T-helper 2 cell treated with Interferon-gamma antibody and Interleukin-4, amounts not matched to agents 100 ng/mL and 5 ng/mL, for 36 hours (primary cell): Measurements from ENCODE around the gene CELSR2. TPM values are rescaled to one million over a fixed set of nuclear protein-coding genes. Genes with fewer than 3 reads are reported as not detected.

Experiments used
- intact Hi-C: fragments of 100-400 bp; cut with micrococcal nuclease; formaldehyde crosslinking; loops from one replicate; pipeline ENCODE4 v1.15.1; 2023
- total RNA-seq: library from RNA; stranded (reverse); gene quantifications from 2 replicates; pipeline ENCODE4 v1.2.3, GENCODE V29; 2022

Gene CELSR2
- total RNA-seq, 1 donor from 2014 or later = 3.7 TPM

DNA sequence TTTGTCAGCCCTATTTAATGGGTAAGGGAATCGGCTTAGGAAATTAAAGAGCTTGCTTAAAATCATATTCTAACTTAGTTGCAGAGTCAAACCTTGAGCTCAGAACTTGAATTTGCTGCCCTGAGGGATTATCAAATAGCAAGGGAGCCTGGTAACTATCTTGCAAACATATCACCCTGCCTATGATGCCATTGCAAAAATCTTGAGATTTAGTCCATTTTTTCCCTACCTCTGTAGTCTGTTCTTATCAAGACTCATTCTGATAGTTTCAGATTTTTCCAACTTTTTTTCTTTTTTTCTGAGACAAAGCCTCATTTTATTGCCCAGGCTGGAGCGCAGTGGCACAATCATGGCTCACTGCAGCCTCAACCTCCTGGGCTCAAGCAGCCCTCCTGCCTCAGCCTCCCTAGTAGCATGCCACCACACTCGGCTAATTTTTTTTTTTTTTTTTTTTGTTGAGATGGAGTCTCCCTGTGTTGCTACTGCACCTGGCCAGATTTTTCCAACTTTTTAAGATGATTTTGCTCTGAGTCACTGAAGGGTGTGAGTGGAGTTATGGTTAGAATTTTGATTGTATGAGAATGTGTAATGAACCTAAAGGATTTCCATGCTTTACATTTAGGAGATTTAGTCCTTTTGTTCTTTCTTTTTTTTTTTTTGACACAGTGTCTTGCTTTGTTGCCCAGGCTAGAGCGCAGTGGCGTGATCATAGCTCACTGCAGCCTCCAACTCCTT lies 23.5 kb upstream of the CELSR2 start:
- intact Hi-C loops = no loop called here

DNA sequence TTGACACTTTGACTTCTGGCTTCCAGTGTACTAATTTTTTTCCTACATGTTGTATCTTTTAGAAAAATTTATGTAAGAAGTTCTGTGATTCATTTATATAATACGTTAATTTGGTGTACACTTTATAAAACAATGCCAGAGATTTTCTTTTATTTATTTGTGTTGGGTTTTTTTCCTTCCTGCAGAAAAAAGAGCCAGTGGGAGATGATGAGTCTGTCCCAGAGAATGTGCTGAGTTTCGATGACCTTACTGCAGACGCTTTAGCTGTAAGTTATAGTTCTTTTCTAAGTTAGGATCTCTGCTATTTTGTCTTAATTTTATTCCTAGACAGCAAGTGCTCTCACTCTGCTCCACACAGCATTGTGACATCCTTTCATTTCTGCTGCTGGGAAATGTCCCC lies 21.2 kb upstream of the CELSR2 start:
- intact Hi-C loops = no loop called here

DNA sequence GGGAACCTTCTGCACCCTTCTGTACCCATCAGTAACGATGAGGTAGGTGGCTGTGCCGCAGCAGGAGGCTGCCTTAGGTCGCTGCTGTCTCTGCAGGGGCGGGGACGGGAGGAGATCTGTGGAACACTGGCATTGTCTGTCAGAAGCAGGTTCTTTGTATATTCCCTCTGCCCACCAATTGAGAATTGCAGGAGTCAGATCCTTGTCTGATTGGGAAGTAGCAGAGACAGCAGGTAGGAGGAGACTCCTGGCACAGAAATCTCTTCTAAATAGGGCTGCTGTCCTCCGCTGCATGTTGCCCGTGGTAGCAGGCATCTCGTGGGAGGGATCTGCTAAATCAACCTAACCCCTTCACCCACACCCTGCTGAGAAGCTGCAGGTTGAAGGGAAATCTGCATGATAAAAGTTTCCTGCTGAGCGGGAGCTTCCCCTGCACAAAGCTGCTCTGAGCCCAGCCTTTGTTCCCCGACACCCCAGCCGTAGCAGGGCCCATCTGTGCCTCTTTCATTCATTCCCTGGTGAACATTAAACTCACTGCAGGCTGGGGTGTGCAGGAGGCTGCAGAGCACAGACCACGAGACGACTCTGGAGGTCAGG lies 19.7 kb upstream of the CELSR2 start:
- intact Hi-C loops = no loop called here

DNA sequence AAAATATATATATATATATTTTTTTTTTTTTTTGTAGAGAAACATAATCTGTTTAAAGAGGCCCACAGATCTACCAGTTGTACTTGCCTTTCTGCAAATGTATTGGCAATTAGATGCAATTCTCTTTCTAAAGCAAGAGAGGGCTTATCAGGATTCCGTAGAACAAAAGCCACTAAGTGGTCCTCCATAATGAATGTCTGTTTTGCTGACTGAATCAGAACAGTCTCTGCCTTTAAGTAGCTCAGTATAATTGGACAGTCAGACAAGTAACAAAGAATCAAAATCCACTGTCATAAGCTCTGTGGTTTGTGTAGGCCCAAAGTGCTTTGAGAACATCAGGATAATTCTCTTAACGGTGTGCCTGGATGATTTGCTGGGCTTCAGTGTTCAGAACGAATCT lies 18.3 kb upstream of the CELSR2 start:
- intact Hi-C loops = no loop called here

DNA sequence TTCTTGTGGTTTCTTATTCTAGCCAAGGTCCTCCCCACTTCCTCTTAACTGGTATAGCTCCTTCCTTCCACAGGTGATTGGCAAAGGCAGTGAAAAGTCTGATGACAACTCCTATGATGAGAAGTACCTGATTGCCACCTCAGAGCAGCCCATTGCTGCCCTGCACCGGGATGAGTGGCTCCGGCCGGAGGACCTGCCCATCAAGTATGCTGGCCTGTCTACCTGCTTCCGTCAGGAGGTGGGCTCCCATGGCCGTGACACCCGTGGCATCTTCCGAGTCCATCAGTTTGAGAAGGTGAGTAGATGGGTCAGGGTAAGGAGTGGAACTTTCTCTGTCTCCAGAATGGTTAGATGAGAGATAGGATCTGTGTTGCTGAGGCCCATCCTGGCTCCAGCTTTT lies 14.2 kb upstream of the CELSR2 start:
- intact Hi-C loops = no loop called here

DNA sequence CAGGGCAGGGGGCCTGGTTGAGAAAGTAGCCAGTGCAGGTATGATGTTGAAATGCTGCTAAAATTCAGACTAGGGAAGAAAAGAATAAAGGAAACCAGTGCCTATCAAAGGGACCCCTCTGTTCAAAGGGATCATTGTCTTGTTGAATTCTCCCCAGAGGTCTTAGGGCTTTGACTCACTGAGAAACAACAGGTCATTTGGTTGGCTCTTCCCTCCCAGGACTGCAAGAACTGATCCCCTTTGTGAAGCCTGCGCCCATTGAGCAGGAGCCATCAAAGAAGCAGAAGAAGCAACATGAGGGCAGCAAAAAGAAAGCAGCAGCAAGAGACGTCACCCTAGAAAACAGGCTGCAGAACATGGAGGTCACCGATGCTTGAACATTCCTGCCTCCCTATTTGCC lies 11.8 kb upstream of the CELSR2 start:
- intact Hi-C loops = no loop called here

DNA sequence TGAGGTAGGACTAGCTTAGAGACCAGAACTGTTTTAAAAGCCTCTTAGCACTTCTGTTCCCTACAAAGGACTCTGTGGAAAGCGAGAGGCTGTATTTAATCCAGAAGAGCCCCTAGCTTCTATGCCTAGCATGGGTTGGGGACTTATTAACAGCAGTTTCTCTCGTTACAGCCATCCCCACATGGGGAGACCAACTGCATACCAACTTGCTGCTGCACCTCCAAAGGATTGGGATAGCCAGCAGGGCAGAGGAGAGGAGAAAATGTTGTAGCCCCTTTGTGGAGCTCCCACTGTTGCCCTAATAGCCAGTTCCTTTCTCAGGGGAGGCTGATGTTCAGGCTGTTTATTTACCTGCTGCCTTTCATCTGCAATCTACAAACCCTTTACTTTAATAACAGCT lies 11.0 kb upstream of the CELSR2 start:
- intact Hi-C loops = no loop called here

DNA sequence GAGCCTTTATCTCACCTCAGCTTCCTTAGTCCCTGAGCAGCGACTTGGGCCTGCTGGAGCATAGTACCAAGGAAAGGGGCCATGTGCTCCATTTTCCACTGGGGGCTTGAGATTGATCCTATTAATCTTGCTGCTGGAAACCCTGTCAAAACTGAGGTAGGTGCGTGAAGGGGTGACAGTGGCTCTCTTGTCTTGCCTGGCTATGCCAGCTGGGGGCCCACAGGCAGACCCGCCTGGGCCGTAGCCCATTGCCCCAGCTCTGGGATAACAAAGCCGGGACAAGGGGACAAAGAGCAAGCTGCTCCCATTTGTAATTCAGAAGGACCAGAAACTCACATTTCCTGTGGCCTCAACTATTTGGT lies 10.3 kb upstream of the CELSR2 start:
- intact Hi-C loops = no loop called here

DNA sequence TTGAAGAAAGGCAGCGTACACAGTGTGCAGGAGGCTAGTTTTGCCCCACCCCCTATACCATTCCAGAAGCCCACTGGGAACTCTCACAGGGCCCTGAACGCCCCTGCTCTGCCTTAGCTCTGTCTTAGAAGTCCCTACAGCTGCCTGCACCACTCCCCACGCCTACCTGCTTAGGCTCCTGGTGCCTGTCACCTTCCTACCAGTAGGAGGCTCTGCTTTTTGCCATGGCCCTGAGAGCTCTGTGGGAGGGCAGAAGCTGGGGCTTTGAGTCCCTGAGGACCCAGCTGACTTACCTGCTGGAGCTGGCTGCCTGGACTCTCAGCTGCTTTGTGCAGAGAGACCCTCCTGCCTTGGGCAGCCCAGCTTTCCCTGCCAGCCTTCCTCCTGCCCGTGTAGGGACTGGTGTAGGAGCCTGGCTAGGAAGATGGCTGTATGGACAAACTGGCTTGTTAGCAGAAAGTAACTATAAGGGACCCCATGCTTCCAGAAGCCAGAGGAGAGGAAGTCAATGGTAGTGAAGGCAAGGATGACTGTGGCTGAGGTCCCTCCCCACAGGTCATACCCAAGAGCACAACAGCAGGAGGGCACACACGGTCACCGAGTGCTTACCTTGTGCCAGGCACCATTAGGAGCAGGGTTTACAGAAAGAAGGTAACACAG lies 9.8 kb upstream of the CELSR2 start:
- intact Hi-C loops = loop anchor here (1.0 kb wide), 1 partner anchor 10 kb away; the partner anchor contains the start of gene CELSR2

DNA sequence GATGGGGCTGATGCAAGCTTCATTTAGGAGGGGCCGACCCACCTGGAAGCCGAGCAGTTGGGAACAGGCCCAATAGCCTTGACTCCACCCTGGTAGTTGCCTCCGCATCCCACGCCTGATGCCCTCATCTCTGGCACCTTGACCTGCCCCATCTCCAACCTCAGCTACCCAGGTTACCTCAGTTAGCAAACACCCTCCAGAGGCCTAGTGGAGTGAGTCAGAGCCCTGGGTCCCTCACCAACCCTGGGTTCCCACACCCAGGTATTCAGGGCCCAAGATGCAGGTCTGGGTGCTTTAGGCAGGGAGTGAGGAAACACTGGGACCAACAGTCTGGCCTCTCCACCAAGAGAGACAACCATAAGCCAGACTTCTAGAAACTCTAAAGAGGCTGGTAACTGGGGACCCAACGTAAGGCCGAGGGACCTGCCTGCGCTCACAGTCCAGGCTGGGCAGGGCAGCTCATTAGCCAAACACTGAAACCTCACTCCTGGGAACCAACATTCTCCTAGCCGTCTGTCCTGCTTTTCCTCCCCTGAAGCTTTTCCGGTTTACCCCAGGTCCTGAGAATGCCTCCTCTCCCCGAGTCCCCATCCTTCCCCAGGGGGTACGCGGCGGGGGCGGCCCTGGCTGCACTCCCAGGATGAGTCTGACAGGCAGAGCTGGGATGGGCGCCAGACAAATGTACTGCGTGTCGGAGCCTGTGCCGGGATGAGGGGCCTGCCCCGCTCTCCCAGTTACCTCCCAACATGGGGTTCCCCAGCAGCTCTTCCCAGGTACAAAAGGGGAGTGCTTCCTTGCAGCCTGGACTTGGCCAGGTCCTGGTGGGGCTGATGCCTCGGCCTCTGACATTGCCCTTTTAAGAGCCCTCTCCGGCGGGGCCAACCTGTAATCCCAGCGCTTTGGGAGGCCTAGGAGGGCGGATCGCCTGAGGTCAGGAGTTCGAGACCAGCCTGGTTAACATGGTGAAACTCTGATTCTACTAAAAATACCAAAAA lies 8.9 kb upstream of the CELSR2 start:
- intact Hi-C loops = loop anchor here (1.0 kb wide), 1 partner anchor 9 kb away; the partner anchor contains the start of gene CELSR2

DNA sequence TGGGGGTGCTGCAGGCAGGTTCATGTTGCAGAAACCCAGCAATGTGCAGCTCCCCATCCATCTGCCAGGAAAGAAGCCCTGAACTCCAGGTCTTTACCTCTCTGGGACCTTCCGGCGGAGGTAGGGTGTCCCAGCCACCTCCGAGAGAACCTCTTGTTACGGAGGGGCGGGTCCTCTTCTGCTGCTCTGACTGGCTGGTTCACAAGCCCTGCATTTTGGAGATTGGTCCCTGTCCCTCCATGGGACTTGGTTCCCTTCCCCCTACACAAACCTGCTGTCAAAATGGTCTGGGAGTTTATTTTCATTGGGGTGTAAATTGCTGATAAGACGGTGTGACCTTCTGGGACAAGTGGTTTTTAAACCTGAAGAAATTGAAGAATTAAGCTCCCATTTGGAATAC lies 8.0 kb upstream of the CELSR2 start:
- intact Hi-C loops = no loop called here

DNA sequence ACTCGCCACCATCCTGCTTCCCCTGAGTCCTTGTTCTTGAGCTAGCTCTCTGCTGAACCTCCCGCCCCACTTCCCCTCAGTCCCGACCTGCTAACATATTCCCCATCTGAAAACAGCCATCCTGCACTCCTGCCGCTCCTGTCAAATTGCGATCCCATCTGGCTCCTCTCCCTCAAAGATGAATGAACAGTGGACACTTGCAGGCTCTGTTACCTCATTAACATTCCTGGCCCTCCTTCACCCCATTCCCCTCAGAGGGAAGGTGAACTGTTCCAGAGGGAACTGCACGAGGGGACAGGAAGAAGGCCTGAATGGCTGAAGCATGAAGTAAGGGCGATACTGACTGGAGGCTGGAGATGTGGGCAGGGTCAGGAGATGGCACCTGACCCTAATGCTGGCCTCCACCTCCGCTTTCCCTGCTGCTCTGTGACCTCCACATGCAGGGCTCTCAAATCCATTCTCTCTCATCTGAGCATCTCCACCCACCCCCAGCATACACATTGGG lies 7.4 kb upstream of the CELSR2 start:
- intact Hi-C loops = no loop called here

DNA sequence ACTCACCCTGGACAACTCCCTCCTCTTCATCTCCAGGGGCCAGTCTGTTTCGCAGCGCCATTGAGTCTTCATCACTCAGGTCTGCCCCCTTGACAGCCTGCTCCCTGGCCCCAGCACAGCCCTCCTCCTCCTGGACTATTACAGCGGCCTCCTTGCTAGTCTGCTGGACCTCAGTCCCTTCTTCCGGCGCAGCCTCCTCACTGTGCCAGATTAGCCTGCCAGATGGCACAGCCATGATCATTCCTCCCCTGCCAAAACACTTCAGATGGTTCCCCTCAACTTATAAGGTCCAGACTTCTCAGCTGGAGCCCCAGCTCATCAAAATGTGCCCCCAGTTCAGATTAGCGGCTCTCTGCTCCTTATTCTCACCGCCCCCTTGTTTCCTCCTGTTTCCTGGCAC lies 7.0 kb upstream of the CELSR2 start:
- intact Hi-C loops = no loop called here

DNA sequence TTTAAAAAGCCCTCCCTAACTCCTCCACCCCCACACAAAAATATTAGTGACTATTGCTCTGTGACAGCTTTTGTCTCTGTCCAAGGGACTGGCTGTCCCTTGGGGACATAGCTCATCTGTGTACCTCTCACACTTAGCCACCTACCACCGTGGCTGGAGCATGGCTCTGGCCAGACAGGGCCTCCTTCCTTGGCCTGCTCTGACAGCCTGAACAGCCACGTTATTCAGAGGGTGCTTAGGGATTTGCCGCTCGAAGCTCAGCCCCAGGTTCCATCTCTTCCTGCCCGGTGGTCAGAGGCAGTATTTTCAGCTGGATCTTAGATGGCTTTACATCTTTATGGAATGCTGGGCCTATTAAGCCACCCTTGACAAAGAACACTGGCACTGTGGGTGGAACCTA lies 6.1 kb upstream of the CELSR2 start:
- intact Hi-C loops = no loop called here

DNA sequence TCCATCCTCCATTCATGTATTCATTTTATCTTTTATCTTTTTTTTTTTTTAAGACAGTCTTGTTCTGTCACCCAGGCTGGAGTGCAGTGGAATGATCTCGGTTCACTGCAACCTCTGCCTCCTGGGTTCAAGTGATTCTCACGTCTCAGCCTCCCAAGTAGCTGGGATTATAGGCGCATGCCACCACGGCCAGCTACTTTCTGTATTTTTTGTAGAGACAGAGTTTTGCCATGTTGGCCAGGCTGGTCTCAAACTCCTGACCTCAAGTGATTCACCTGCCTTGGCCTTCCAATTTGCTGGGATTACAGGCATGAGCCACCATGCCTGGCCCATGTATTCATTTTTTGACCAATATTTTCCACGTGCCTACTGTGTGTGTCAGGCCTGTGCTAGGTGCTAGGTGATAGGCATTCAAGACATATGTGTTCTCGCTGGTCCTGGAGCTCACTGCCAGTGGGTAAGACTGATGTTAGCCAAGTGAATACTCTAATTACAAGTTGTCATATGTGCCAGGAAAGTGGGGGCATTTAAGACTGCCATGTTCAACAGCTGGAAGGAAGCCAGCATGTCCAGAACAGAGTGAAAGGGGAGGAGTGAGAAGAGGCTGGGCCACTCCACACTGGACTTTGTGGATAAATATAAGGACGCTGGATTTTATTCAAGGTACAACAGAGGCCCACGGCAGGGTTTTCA lies 5.3 kb upstream of the CELSR2 start:
- intact Hi-C loops = no loop called here

DNA sequence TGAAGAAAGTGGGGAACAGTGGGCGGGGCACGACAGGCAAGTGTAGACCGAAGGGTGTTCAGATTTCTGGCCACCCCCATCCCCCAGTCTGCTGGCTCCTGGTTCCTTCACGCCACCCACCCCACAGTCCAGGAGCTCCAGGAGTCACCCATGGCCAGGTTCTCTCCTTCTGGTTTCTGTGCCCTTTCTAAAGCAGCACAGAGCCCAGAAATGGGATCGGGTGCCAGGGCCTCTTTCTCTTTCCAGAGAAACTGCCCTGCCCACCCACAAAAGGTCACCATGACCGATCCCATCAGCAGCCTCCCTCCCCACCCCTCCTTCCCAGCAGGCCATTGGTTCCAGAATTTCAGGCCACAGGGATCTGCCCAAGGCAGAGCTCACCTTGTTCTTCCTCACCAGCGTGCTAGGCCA lies 3.2 kb upstream of the CELSR2 start:
- intact Hi-C loops = no loop called here

DNA sequence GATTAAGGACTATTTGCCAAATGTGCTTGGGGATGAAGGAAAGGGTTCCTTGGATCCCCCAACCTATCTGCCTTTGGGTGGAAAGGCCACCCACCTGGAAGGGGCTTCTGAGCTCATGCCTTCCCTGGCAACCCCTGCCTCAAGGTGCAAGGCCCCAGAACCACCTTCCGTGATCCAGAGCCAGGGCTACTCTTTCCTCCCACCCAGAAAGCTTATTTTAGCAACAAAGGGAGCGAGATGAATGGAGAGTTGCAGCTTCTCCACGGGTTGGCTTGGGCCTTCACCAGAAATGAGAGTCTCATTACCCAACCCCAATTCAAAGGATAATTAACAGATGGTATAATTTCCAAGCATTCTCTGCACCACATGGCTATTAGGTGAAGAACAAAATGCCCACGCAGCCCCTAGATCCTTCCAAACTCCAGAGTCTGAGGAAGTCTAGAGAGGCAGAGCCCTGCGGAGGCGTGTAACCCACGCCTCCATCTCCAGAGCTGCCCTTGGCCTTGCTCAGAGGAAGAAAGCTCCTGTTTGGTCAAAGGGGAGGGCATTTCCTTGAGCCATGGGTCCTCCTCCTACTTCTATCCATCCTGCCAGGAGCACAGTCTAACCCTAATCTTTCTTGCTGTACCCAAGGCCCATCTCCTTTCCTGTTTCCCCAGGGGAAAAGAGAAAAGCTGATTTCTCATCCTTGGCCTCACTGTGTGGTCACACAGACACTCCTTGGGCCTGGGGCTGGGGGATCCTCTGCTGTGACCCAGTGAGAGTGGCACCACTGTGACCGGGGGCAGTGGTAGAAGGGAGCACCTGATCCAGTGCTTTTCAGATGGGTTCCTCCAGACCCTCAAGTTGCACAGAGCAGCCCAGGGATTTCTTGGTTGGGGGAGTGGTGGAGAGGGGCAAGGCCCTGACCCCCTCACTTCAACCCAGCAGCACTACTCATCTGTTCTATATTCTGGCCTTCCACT lies 1.7 kb upstream of the CELSR2 start:
- intact Hi-C loops = no loop called here

DNA sequence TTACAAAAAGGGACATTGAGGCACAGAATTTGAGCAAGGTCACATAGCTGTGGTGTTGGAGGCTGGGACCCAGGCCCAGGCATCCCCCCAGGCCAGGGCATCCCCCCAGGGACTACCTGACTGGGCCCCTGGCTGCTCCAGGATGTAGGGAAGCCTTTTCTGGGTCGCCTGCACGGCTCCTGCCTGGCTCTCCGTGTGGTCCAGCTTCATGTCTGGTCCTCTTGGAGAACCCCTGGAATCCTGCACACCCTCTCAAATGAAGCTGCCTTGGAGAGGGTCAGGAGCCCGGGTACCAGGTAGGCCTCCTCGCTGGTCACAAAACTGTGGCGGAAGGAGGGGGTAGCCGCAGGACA lies 919 bp upstream of the CELSR2 start:
- intact Hi-C loops = no loop called here

DNA sequence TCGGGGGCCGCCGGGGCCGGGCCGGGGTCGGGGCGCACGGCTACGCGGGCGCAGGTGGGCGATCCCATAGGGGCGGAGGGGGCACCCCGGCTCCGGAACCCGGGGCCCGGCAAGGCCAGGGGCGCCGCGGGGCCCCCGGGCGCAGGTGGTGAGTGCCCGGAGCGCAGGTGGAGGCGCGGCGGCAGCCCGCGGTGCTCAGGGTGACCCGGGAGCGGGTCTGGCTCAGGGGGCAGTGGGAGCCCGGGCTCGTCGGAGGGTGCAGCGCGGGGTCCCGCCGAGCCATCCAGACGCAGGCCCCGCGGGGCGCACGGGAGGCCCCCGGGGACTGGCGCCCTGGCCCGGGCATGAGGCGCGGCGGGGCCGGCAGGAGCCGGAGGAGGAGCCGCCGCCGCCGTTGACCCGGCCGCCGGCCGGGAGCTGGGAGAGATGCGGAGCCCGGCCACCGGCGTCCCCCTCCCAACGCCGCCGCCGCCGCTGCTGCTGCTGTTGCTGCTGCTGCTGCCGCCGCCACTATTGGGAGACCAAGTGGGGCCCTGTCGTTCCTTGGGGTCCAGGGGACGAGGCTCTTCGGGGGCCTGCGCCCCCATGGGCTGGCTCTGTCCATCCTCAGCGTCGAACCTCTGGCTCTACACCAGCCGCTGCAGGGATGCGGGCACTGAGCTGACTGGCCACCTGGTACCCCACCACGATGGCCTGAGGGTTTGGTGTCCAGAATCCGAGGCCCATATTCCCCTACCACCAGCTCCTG lies 489 bp downstream of the CELSR2 start:
- intact Hi-C loops = loop anchor here (1.0 kb wide), 3 partner anchors 10 to 234 kb away; partner anchors contain the start of gene SARS1
